GM21360 (cell line): ENCODE measurements around the gene ATXN2.
"Not testable (repeated sequence)": the region's sequence is repeated elsewhere in the genome, so short reads cannot be mapped to it uniquely, and the experiment has no call there.

Experiments
- ATAC-seq: cut with Tn5 transposase; IDR thresholded peaks from one replicate; pipeline ENCODE4 v1.9.1; 2021; ENCODE audit warnings: mild to moderate bottlenecking, moderate library complexity; ENCODE audit not compliant: unreplicated experiment

ATXN2 gene, protein sequence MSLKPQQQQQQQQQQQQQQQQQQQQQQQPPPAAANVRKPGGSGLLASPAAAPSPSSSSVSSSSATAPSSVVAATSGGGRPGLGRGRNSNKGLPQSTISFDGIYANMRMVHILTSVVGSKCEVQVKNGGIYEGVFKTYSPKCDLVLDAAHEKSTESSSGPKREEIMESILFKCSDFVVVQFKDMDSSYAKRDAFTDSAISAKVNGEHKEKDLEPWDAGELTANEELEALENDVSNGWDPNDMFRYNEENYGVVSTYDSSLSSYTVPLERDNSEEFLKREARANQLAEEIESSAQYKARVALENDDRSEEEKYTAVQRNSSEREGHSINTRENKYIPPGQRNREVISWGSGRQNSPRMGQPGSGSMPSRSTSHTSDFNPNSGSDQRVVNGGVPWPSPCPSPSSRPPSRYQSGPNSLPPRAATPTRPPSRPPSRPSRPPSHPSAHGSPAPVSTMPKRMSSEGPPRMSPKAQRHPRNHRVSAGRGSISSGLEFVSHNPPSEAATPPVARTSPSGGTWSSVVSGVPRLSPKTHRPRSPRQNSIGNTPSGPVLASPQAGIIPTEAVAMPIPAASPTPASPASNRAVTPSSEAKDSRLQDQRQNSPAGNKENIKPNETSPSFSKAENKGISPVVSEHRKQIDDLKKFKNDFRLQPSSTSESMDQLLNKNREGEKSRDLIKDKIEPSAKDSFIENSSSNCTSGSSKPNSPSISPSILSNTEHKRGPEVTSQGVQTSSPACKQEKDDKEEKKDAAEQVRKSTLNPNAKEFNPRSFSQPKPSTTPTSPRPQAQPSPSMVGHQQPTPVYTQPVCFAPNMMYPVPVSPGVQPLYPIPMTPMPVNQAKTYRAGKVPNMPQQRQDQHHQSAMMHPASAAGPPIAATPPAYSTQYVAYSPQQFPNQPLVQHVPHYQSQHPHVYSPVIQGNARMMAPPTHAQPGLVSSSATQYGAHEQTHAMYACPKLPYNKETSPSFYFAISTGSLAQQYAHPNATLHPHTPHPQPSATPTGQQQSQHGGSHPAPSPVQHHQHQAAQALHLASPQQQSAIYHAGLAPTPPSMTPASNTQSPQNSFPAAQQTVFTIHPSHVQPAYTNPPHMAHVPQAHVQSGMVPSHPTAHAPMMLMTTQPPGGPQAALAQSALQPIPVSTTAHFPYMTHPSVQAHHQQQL

DNA sequence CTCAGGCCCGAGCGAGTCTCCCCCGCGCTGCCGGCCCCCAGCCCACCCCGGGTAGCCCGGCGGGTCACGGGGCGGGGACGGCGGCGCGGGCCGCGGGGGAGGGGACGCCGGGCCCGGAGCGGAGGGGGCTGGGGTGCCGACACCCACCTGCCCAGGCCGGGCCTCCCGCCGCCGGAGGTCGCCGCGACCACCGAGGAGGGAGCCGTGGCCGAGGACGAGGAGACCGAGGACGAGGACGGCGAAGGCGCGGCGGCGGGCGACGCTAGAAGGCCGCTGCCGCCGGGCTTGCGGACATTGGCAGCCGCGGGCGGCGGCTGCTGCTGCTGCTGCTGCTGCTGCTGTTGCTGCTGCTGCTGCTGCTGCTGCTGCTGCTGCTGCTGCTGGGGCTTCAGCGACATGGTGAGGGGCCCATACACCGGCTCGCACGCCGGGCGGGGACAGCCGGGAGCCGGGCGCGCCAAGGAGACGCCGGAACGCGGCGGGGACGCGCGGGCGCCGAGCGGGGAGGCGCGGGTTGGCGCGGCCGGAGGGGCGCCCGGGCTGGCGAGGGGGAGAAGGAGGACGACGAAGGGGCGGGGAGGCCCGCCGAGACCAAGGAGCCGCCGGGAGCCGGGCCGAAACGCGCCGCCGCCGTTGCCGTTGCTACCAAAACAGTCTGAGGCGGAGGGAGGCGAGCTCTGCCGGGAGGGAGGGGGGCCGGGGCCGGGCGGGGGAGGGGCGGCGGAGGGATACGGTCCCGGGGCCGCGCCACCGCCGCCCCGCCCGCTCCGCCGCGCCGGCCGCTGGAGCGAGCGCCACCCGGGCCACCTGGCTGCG, at the start of gene ATXN2:
Gene ATXN2 (minus strand): TSS at position 679 of the 816 bp plus-strand sequence. CDS start 281 bp downstream, at position 398.
- peak; percentile 37 for ATAC-seq

- ATAC-seq, result no peak
These were observed 46.3 kb upstream of the ATXN2 start for GRCh38 chr12:111645433-111645832.

- ATAC-seq, result no peak
These were observed 44.3 kb upstream of the ATXN2 start for GRCh38 chr12:111643427-111643826.

- no peak for ATAC-seq
These were observed 43.7 kb upstream of the ATXN2 start for GRCh38 chr12:111642681-111643426.

- no peak for ATAC-seq
These were observed 41.4 kb upstream of the ATXN2 start for GRCh38 chr12:111640506-111640905.

GRCh38 chr12:111638556-111638955, 39.4 kb upstream of the ATXN2 start:
- no peak for ATAC-seq

DNA sequence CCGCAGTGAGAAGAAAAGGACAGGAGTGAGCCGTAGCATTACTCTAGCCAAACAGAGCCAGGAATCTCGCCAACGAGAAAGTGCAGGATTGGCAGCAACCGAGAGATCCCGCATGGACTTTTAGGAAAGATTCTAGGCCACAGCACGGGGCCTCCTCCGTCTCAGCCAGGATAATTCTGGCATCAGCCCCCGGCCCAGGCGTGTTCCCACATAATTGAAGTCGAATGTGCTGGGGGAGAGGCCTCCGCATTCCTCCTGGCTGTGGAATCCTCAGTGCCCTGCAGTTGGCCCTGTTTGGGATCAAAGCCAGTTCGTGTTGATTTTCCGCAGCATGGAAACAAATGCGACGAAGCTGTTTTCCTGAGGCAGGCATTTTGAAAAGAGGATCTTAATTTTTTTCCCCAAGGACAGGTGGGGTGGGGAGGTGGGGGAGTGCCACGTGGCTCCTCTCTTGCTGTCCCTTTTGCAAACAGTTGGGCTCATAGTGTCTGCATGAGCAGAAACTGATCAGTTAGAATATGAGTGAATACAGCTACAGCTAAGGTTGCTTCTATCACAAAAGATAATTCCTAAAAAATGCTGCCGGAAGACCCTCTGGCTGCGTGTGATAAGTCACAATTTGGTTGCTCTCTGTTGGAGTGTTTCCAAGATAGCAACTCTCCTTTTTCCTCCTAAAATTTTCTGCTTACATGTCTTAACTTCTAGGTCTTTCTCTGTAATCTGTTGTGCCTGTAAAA, 37.3 kb upstream of the ATXN2 start:
- no peak for ATAC-seq

- no peak for ATAC-seq
These were observed 36.4 kb upstream of the ATXN2 start for GRCh38 chr12:111635524-111635923.

GRCh38 chr12:111628505-111629260, 29.6 kb upstream of the ATXN2 start:
- no peak for ATAC-seq

GRCh38 chr12:111626230-111626629, 27.1 kb upstream of the ATXN2 start:
- no peak for ATAC-seq

- ATAC-seq, result no peak
These were observed 25.4 kb upstream of the ATXN2 start for GRCh38 chr12:111624540-111624939.

- ATAC-seq, result not testable (repeated sequence)
These were observed 18.7 kb upstream of the ATXN2 start for GRCh38 chr12:111617841-111618240.

DNA sequence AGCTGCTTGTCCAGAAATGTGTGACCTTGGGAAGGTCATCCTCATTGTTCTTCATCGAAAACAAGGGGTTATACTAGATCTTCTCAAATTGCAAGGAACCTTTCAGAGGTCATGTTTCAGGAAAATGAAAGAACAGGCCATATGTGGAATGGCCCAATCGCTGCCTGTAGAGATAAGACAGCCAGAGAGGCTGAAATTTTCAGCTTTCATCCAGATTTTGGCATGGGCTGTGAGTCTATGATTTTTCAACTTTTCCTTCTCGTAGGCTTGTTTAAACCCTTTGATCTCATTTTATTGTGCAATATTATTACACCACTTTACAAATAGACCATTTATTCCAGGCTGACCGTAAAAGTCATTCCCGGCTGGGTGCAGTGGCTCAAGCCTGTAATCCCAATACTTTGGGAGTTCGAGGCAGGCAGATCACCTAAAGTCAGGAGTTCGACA, 17.1 kb upstream of the ATXN2 start:
- no peak for ATAC-seq

- no peak for ATAC-seq
These were observed 8.1 kb upstream of the ATXN2 start for GRCh38 chr12:111607239-111607638.

DNA sequence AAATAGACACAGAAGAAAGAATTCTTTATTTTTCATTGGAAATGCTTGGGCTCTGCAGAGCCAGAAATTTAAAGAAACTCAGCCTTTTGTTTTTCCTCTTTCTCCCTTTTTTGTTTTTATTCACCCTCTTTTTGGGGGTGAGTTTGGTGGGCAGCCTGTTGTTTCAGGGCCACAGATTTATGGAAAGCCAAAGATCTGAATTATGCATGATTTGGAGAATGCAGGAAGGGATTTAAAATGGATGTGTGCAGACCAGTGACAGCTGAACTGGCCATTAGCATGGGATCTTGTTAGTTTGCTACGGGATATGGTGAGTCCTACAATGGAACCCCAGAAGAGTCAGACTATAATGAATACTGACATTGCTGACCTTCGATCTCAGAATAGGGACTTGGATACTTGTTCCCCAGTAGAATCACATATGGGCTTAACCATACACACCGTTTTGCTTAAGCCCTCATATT, 7.7 kb upstream of the ATXN2 start:
- no peak for ATAC-seq

- ATAC-seq, result no peak
These were observed 7.0 kb upstream of the ATXN2 start for GRCh38 chr12:111605911-111606766.

DNA sequence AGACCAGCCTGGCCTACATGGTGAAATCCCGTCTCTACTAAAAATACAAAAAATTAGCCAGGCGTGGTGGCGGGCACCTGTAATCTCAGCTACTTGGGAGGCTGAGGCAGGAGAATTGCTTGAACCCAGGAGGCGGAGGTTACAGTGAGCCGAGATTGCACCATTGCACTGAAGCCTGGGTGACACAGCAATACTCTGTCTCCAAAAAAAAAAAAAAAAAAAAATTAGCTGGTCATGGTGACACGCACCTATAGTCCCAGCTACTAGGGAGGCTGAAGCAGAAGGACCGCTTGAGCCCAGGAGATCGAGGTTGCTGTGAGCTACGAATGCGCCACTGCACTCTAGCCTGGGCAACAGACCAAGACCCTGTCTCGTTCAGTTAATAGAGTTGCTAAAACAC, 3.7 kb upstream of the ATXN2 start:
- not testable (repeated sequence) for ATAC-seq
